DMS53 treated with DMSO at 0.1 percent for 48 hours (cell line): ENCODE measurements around the gene SLC17A9.
"Not testable (repeated sequence)": the region's sequence is repeated elsewhere in the genome, so short reads cannot be mapped to it uniquely, and the experiment has no call there.

Experiments used
- DNase-seq: peaks from one replicate; lab custom pipeline; 2025; ENCODE audit not compliant: unreplicated experiment; lab: John Stamatoyannopoulos, UW

Gene SLC17A9

GRCh38 chr20:62920039-62920645, 32.4 kb upstream of the SLC17A9 start:
- DNase-seq = no peak

- DNase-seq = peak; percentile 24
Observed at GRCh38 chr20:62921119-62921687, 31.3 kb upstream of the SLC17A9 start.

- no peak for DNase-seq
Observed at GRCh38 chr20:62922451-62922921, 30.0 kb upstream of the SLC17A9 start.

GRCh38 chr20:62923059-62923668, 29.3 kb upstream of the SLC17A9 start:
- DNase-seq = not testable (repeated sequence)

- no peak for DNase-seq
Observed at GRCh38 chr20:62923669-62924441, 28.7 kb upstream of the SLC17A9 start.

- DNase-seq = no peak
Observed at GRCh38 chr20:62924442-62925075, 27.9 kb upstream of the SLC17A9 start.

- DNase-seq = no peak
Observed at GRCh38 chr20:62925076-62925419, 27.5 kb upstream of the SLC17A9 start.

GRCh38 chr20:62925420-62926228, 26.9 kb upstream of the SLC17A9 start:
- DNase-seq = no peak

GRCh38 chr20:62926229-62927127, 26.0 kb upstream of the SLC17A9 start, which contains the start of gene DIDO1:
DIDO1 (minus strand) TSS chr20:62926505.
- DNase-seq = peak; percentile 85

GRCh38 chr20:62927128-62927705, 25.3 kb upstream of the SLC17A9 start:
- no peak for DNase-seq

GRCh38 chr20:62928246-62928939, 24.1 kb upstream of the SLC17A9 start:
- no peak for DNase-seq

- DNase-seq = no peak
Observed at GRCh38 chr20:62929051-62929538, 23.4 kb upstream of the SLC17A9 start.

GRCh38 chr20:62931464-62931863, 21.0 kb upstream of the SLC17A9 start:
- DNase-seq = no peak

GRCh38 chr20:62933966-62934365, 18.5 kb upstream of the SLC17A9 start:
- DNase-seq = no peak

- no peak for DNase-seq
Observed at GRCh38 chr20:62935204-62935967, 17.1 kb upstream of the SLC17A9 start.

GRCh38 chr20:62935968-62936585, 16.4 kb upstream of the SLC17A9 start:
- no peak for DNase-seq
